MG63 (cell line): ENCODE results near the gene TRIM7. TPM values are rescaled to one million over a fixed set of nuclear protein-coding genes. Genes with fewer than 3 reads are reported as not detected.
A peak's percentile ranks its signal among the peaks of the same experiment; 100 is the strongest.
"Not testable (repeated sequence)": the region's sequence is repeated elsewhere in the genome, so short reads cannot be mapped to it uniquely, and the experiment has no call there.

ENCODE experiments used
- DNase-seq: peaks from one replicate; pipeline ENCODE4 v3.0.0-alpha.2; 2020
- H3K27me3 ChIP-seq: fragments of 250-450 bp; sonication (Bioruptor Pico); 2 replicates; pipeline ENCODE4 v1.5.1; 2020; ENCODE audit warnings: mild to moderate bottlenecking, moderate library complexity
- H3K36me3 ChIP-seq: fragments of 250-450 bp; sonication (Bioruptor Pico); 2 replicates; pipeline ENCODE4 v1.5.1; 2020; ENCODE audit warnings: mild to moderate bottlenecking, moderate library complexity
- H3K4me3 ChIP-seq: fragments of 250-450 bp; sonication (Bioruptor Pico); 2 replicates; pipeline ENCODE4 v1.5.1; 2020; ENCODE audit warnings: mild to moderate bottlenecking, moderate library complexity
- H3K9me3 ChIP-seq: fragments of 250-450 bp; sonication (Bioruptor Pico); 2 replicates; pipeline ENCODE4 v1.5.1; 2020; ENCODE audit warnings: mild to moderate bottlenecking, moderate library complexity
- total RNA-seq: library from RNA; depleted of rRNA; stranded (reverse); fragments of >200 nt; shearing (Covaris generic); gene quantifications from 2 replicates; pipeline ENCODE4 v1.2.3, GENCODE V29; 2014; ENCODE audit warnings: low replicate concordance

TRIM7 gene
- total RNA-seq, 1 experiment from 2014 or later: 22.6 TPM

DNA sequence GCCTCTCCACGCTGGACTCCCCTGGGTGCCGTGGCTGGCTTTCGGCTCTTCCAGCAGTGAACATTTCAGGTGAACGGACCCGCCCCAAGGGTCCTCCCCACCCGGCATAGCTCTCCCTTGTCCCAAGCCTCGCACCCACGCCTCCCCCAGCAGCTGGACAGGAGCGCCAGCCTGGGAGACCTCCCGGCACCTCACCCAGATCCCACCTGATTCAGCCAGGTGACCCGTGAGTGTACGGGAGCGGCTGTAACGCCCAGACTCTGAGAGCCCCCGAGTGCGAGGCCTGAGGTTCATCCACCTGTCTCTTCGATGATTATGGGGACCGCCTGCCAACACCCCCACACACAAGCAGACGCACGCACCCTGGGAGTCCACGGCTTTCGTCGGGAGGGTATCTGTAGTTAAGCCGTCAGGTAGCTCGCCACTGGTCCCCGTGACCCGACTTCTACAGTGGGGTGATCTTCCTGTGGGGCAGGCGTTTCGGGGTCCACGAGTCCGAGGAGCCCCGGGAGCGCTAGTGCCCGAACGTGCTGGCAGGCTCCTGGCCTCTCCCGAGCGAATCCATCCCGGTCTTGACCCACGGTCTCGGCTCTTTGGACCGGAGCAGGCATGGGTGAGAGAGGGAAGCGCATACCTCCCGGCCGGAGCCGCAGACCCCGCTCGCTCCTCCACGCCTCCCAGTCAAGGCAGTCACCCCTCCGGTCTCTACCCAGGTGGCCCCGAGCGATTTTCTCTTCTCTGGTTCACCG is 14.9 kb downstream of the TRIM7 start:
- Histone ChIP-seq H3K9me3 (no peaks in the 10 kb centered on the region), H3K36me3 (peaks cover 6% of the 10 kb centered on the region), H3K27me3 (no peaks in the 10 kb centered on the region), H3K4me3 (peak overlapping the region; percentile 87)
- peak; percentile 28 for DNase-seq

GRCh38 chr5:181189363-181189961 is 15.5 kb downstream of the TRIM7 start:
- Histone ChIP-seq H3K9me3 (no peaks in the 10 kb centered on the region), H3K4me3 (peak overlapping the region; percentile 87), H3K27me3 (no peaks in the 10 kb centered on the region), H3K36me3 (peaks cover 5% of the 10 kb centered on the region)
- DNase-seq: peak; percentile 49

DNA sequence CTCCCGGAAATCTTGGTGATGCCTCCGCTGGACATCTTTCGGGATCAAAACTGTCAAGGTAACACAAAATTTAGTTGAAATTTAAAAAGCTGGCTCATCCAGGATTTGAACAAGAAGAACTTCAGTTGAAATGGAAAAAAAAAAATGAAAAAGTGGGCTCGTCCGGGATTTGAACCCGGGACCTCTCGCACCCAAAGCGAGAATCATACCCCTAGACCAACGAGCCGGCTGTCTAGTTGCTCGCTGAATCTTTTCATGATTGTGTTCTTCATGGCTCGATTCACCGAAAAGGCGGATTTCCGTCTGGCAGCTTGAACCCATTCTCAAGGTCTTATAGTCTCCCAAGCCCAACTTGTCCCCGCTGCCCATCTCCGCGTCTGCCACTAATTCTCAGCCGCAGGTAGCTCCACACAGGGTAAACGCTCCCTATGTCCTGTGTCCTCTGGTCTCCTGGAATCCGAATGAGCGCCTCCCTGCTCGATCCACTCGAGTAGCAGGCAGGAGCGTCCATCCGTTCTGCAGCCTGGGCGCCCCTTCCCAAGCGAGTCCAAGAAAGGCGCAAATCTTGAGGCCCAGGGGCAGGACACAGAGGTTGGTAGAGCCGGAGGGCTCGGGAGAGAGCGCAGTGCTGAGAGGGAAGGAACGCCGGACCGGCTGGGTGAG is 16.2 kb downstream of the TRIM7 start:
- DNase-seq: peak; percentile 78
- H3K9me3 ChIP-seq: no peaks in the 10 kb centered on the region
- no peaks in the 10 kb centered on the region; the same call in 1 of the 2 replicates for H3K36me3 ChIP-seq
- peak overlapping the region; percentile 87 for H3K4me3 ChIP-seq
- no peaks in the 10 kb centered on the region for H3K27me3 ChIP-seq

DNA sequence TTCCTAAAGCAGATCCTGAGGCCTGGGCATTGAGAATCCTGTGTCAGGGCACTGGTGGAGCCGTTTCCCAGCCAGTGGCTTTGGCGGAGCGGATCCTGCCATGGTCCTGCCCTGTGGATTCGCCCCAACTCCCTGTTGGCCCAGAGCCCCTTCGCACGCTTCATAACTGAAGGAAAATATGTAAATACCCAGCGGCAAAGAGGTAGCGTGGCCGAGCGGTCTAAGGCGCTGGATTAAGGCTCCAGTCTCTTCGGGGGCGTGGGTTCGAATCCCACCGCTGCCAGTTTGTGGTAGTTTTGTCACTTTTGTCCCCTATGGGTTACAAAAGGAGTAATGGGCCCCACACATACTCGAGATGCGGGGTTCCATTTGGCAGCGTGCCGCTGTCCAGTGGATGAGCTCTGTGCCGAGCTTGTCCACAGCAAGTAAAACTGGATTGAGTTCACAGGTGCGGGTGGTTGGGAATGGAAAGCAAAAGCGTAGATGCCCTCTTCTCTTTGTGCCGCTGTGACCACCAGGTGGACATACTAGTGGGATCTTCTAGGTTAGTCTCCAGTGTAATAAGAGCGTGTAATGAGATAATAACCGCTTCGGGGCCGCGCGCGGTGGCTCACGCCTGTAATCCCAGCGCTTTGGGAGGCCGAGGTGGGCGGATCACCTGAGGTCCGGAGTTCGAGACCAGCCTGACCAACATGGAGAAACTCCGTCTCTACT is 17.3 kb downstream of the TRIM7 start:
- no peaks in the 10 kb centered on the region; the same call in 1 of the 2 replicates for H3K36me3 ChIP-seq
- peak overlapping the region; percentile 87 for H3K4me3 ChIP-seq
- DNase-seq: peak; percentile 90
- no peaks in the 10 kb centered on the region for H3K9me3 ChIP-seq
- no peaks in the 10 kb centered on the region for H3K27me3 ChIP-seq

DNA sequence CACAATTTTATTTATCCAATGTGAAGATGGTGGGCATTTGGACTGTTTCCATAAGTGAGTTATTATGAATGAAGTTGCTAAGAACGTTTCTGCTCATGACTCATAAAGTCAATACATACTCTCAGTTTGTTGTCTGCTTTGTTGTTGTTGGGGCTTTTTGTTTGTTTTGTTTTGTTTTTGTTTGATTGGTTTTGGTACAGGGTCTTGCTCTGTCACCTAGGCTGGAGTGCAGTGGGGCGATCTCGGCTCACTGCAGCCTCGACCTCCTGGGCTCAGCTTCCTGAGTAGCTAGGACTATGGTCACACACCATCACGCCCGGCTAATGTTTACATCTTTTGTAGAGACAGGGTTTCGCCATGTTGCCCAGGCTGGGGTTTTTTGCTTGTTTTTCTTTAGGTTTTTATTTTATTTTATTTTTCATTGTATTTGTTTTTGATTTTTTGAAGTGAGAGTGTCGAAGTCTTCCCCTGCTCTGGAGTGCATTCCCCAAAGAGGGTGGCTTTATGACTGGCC is 18.0 kb downstream of the TRIM7 start:
- H3K4me3 ChIP-seq: peak overlapping the region; percentile 87
- H3K36me3 ChIP-seq: no peaks in the 10 kb centered on the region
- peak; percentile 49 for DNase-seq
- H3K9me3 ChIP-seq: no peaks in the 10 kb centered on the region
- H3K27me3 ChIP-seq: no peaks in the 10 kb centered on the region

DNA sequence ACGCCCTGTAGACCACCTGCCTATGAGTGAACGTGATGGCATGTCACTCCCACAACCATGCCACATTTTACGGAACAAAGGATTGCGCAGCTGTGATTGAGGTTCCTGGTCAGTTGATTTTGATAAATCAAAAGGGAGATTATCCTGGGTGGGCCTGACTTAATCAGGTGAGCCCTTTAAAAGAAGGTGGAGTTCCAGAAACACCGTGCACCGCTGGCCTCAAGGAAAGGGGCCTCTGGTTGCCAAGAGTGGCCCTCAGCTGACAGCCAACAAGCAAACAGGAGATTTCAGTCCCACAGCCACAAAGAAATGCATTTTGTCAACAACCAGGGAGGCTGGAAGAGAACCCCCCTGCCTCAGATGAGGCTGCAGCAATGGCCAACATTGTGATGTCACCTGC is 19.0 kb downstream of the TRIM7 start:
- Histone ChIP-seq H3K4me3 (no peak overlapping the region), H3K27me3 (no peaks in the 10 kb centered on the region), H3K36me3 (no peaks in the 10 kb centered on the region), H3K9me3 (no peaks in the 10 kb centered on the region)
- no peak for DNase-seq

DNA sequence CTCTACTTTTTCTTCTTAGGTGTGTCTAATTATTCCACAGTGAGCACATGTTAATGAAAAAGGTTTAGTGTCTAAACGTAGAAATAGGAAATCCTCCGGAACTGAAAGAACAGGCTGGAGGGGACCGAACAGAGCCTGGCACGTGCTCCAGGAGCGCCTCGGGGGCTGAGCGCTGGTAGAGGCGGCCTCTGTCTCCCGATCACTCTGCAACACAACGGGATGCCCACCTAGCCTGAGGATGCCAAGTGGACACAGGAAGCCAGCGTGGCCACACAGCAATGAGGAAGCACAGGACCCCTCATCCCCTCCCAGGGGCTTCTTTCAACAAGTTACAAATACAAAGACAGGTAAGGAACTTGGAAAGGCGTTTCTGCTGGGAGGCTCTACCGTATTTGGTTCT is 19.4 kb downstream of the TRIM7 start:
- DNase-seq: no peak
- no peaks in the 10 kb centered on the region for H3K9me3 ChIP-seq
- no peaks in the 10 kb centered on the region for H3K27me3 ChIP-seq
- no peak overlapping the region for H3K4me3 ChIP-seq
- no peaks in the 10 kb centered on the region for H3K36me3 ChIP-seq

- H3K9me3 ChIP-seq: no peaks in the 10 kb centered on the region
- H3K27me3 ChIP-seq: no peaks in the 10 kb centered on the region
- H3K4me3 ChIP-seq: peak overlapping the region; percentile 63
- DNase-seq: no peak
- H3K36me3 ChIP-seq: no peaks in the 10 kb centered on the region
Observed at GRCh38 chr5:181184845-181185216, 20.2 kb downstream of the TRIM7 start.

- Histone ChIP-seq H3K4me3 (no peak overlapping the region), H3K27me3 (no peaks in the 10 kb centered on the region), H3K9me3 (no peaks in the 10 kb centered on the region), H3K36me3 (no peaks in the 10 kb centered on the region)
- no peak for DNase-seq
Observed at GRCh38 chr5:181182651-181183050, 22.3 kb downstream of the TRIM7 start.

DNA sequence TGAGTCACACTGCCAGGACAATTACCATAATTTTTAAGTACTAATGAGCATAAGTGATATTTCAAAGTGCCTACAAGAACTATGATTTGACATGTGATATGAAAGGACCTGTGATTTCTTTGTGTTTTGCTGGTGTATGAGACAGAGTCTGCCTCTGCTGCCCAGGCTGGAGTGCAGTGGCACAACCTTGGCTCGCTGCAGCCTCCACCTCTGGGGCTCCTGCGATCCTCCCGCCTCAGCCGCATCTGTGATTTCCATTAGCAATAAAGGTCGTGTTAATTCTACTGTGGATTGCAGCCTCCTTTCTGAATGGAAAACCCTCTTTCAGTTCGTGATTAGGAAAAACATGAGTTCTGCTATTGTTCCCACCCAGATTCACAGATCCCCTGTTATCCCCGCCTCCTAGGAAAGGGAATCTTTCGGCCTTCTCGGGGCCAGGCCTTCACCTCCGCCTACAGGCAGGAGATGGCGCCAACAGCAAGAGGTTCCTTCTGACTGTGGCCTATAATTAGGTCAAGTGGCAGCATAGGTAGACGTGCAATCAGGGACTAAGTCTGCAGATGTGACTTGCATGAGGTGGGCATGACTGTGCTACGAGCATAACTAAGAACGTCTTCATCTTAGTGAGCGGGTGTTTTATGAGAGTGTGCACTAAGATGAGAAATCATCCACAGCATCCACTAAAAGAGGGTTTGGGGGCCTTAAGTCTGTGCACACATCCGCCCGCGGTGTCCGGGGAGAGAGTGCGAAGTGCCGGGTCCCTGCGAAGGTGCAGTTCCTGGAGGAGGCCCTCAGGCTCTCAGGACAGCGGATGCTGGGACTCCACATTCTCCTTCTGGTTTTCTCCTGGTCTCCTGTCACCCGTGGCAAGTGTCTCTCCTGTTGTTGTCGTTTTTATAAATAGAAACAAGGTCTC is 23.1 kb downstream of the TRIM7 start:
- Histone ChIP-seq H3K4me3 (no peak overlapping the region), H3K27me3 (no peaks in the 10 kb centered on the region), H3K9me3 (no peaks in the 10 kb centered on the region), H3K36me3 (no peaks in the 10 kb centered on the region)
- DNase-seq: peak; percentile 76

- H3K9me3 ChIP-seq, DNase-seq, H3K4me3 ChIP-seq, H3K36me3 ChIP-seq, H3K27me3 ChIP-seq: not testable (repeated sequence)
Observed at GRCh38 chr5:181177559-181177958, 27.4 kb downstream of the TRIM7 start.

GRCh38 chr5:181176254-181176952 is 28.6 kb downstream of the TRIM7 start:
- no peaks in the 10 kb centered on the region for H3K27me3 ChIP-seq
- H3K9me3 ChIP-seq: no peaks in the 10 kb centered on the region
- H3K36me3 ChIP-seq: no peaks in the 10 kb centered on the region
- DNase-seq: no peak
- no peak overlapping the region for H3K4me3 ChIP-seq

DNA sequence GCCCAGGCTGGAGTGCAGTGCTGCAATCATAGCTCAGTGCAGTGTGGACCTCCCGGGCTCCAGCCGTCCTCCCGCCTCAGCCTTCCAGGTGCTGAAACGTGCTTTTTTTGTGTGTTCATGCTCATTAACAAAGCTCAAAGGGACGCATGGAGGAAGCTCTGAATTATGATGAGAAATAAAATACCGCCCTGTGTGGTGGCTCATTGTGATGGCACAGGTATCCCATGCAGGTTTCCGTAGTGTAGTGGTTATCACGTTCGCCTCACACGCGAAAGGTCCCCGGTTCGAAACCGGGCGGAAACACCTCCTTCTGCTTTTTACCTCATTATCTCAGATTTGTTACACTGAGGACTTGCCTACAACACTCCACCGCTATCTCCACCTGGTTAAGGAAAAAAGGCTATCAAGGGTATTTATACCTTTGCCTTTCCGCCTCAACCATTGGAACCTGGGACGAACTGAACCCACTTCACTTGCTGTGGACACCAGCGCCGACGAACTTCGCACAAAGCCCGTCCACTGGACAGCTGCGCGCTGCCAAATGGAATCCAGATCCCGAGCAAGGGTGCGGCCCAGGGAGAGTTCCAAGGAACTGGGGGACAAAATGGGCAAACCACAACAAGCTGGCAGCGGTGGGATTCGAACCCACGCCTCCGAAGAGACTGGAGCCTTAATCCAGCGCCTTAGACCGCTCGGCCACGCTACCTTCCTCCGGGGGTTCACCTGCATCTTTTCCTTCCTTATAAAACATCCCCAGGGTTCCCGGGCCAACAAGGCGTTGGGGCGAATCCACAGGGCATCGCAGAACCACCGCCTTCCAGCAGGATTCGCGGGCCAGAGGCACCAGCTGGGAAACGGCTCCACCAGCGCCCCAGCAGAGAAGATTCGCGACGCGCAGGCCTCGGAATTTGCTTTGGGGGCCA is 31.3 kb downstream of the TRIM7 start:
- DNase-seq: peak; percentile 93
- Histone ChIP-seq H3K9me3 (no peaks in the 10 kb centered on the region), H3K36me3 (no peaks in the 10 kb centered on the region), H3K27me3 (no peaks in the 10 kb centered on the region), H3K4me3 (peak overlapping the region; percentile 41)

DNA sequence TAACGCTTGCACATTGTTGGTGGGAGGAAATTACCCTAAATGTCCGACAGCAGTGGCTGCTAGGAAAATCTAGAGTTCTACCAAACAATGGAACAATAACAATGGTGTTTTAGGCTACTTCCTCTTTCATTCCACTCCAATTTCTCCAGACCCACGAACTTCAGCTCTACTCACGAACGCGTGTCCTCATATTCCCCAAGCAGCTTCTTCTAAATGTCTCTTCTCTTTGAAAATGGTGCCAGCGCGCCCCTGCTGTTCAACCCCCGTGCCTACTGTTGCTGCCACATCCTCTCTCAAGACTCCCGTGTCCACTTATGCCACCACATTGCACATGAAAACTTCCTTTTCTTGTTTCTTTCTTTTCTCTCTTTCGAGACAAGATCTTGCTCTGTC is 32.0 kb downstream of the TRIM7 start:
- Histone ChIP-seq H3K36me3 (no peaks in the 10 kb centered on the region), H3K4me3 (peak overlapping the region; percentile 41), H3K27me3 (no peaks in the 10 kb centered on the region), H3K9me3 (no peaks in the 10 kb centered on the region)
- no peak for DNase-seq

GRCh38 chr5:181171782-181172181 is 33.2 kb downstream of the TRIM7 start:
- H3K27me3 ChIP-seq: no peaks in the 10 kb centered on the region
- H3K36me3 ChIP-seq: no peaks in the 10 kb centered on the region
- no peak overlapping the region for H3K4me3 ChIP-seq
- no peak for DNase-seq
- no peaks in the 10 kb centered on the region for H3K9me3 ChIP-seq
